Measurements from ENCODE around the gene VSNL1. TPM values are rescaled to one million over a fixed set of nuclear protein-coding genes. Genes with fewer than 3 reads are reported as not detected.

Gene VSNL1
- total RNA-seq, 2 donors from 2014 or later: not detected

- Histone ChIP-seq H3K9me3 (no peaks in the 10 kb centered on the region), H3K4me3 (no peak overlapping the region), H3K4me1 (ENCODE audit: control insufficient read depth in 1 of 2, low read depth in 2 of 2) (no peaks in the 10 kb centered on the region), H3K27me3 (replicated peaks; ENCODE audit: insufficient read depth) (no peaks in the 10 kb centered on the region), H3K27ac (no peak overlapping the region), H3K36me3 (peaks cover 4% of the 10 kb centered on the region)
- TF ChIP-seq, protein P1, sequence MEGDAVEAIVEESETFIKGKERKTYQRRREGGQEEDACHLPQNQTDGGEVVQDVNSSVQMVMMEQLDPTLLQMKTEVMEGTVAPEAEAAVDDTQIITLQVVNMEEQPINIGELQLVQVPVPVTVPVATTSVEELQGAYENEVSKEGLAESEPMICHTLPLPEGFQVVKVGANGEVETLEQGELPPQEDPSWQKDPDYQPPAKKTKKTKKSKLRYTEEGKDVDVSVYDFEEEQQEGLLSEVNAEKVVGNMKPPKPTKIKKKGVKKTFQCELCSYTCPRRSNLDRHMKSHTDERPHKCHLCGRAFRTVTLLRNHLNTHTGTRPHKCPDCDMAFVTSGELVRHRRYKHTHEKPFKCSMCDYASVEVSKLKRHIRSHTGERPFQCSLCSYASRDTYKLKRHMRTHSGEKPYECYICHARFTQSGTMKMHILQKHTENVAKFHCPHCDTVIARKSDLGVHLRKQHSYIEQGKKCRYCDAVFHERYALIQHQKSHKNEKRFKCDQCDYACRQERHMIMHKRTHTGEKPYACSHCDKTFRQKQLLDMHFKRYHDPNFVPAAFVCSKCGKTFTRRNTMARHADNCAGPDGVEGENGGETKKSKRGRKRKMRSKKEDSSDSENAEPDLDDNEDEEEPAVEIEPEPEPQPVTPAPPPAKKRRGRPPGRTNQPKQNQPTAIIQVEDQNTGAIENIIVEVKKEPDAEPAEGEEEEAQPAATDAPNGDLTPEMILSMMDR (IDR thresholded peaks at IDR 0.05): no peak
- DNase-seq (ENCODE audit: low spot score): no peak
- ATAC-seq (ENCODE audit: insufficient number of reproducible peaks, low FRiP score, low read depth): no peak
Observed at GRCh38 chr2:17660219-17660618, 119.7 kb downstream of the VSNL1 start.

- TF ChIP-seq, protein P1 (IDR thresholded peaks at IDR 0.05): no peak
- no peaks in the 10 kb centered on the region for H3K4me1 ChIP-seq (ENCODE audit: control insufficient read depth in 1 of 2, low read depth in 2 of 2)
- peaks cover 10% of the 10 kb centered on the region for H3K36me3 ChIP-seq
- no peaks in the 10 kb centered on the region for H3K9me3 ChIP-seq
- no peaks in the 10 kb centered on the region for H3K27me3 ChIP-seq (replicated peaks; ENCODE audit: insufficient read depth)
- no peak for ATAC-seq (ENCODE audit: insufficient number of reproducible peaks, low FRiP score, low read depth)
- H3K27ac ChIP-seq: no peak overlapping the region
- DNase-seq (ENCODE audit: low spot score): no peak
- no peak overlapping the region for H3K4me3 ChIP-seq
Observed at GRCh38 chr2:17661460-17661859, 121.0 kb downstream of the VSNL1 start.

GRCh38 chr2:17662723-17663122 lies 122.2 kb downstream of the VSNL1 start:
- TF ChIP-seq, protein P1 (IDR thresholded peaks at IDR 0.05): no peak
- H3K27me3 ChIP-seq (replicated peaks; ENCODE audit: insufficient read depth): no peaks in the 10 kb centered on the region
- no peaks in the 10 kb centered on the region for H3K4me1 ChIP-seq (ENCODE audit: control insufficient read depth in 1 of 2, low read depth in 2 of 2)
- no peaks in the 10 kb centered on the region for H3K9me3 ChIP-seq
- H3K36me3 ChIP-seq: peaks cover 11% of the 10 kb centered on the region
- no peak for ATAC-seq (ENCODE audit: insufficient number of reproducible peaks, low FRiP score, low read depth)
- DNase-seq (ENCODE audit: low spot score): no peak
- no peak overlapping the region for H3K27ac ChIP-seq
- no peak overlapping the region for H3K4me3 ChIP-seq

- no peaks in the 10 kb centered on the region for H3K9me3 ChIP-seq
- TF ChIP-seq, protein P1 (IDR thresholded peaks at IDR 0.05): no peak
- H3K27ac ChIP-seq: no peak overlapping the region
- H3K4me1 ChIP-seq (ENCODE audit: control insufficient read depth in 1 of 2, low read depth in 2 of 2): no peaks in the 10 kb centered on the region
- no peaks in the 10 kb centered on the region for H3K27me3 ChIP-seq (replicated peaks; ENCODE audit: insufficient read depth)
- no peak for ATAC-seq (ENCODE audit: insufficient number of reproducible peaks, low FRiP score, low read depth)
- H3K36me3 ChIP-seq: peaks cover 16% of the 10 kb centered on the region
- no peak for DNase-seq (ENCODE audit: low spot score)
- no peak overlapping the region for H3K4me3 ChIP-seq
Observed at GRCh38 chr2:17664534-17664933, 124.0 kb downstream of the VSNL1 start.

- Histone ChIP-seq H3K36me3 (peaks cover 22% of the 10 kb centered on the region), H3K27ac (no peak overlapping the region)
- no peak for DNase-seq (ENCODE audit: low spot score)
Observed at GRCh38 chr2:17667898-17668297, 127.4 kb downstream of the VSNL1 start.

More at GRCh38 chr2:17667898-17668297, 127.4 kb downstream of the VSNL1 start:
- TF ChIP-seq, protein P1 (IDR thresholded peaks at IDR 0.05): no peak
- Histone ChIP-seq H3K4me3 (no peak overlapping the region), H3K4me1 (ENCODE audit: control insufficient read depth in 1 of 2, low read depth in 2 of 2) (no peaks in the 10 kb centered on the region), H3K9me3 (no peaks in the 10 kb centered on the region), H3K27me3 (replicated peaks; ENCODE audit: insufficient read depth) (no peaks in the 10 kb centered on the region)
- no peak for ATAC-seq (ENCODE audit: insufficient number of reproducible peaks, low FRiP score, low read depth)

Measured in thoracic aorta (tissue), 2 donors.